IMR-90 (cell line): ENCODE results near the gene C1QTNF1. TPM values are rescaled to one million over a fixed set of nuclear protein-coding genes. Genes with fewer than 3 reads are reported as not detected.

Source experiments
- ATAC-seq: fragments of 200-7000 bp; cut with Tn5 transposase; 2 replicates; pipeline ENCODE4 v1.9.1; 2020; ENCODE audit warnings: low read depth, mild to moderate bottlenecking, moderate library complexity
- BruUV-seq: library from RNA; stranded (reverse); fragments of 400-500 nt; replicated peaks from 2 replicates; lab custom pipeline; 2021; lab: Mats Ljungman, UMichigan
- CTCF ChIA-PET: fragments of 300-600 bp; formaldehyde crosslinking; extraction: SDS; loops from one replicate; lab custom pipeline; 2021; ENCODE audit warnings: antibody characterized with exemption; lab: Yijun Ruan, JAX
- POLR2A ChIA-PET: fragments of 300-600 bp; sonication (Branson Sonifier 250); formaldehyde crosslinking; loops from one replicate; lab custom pipeline; 2022; ENCODE audit warnings: antibody characterized with exemption; ENCODE audit not compliant: unreplicated experiment; lab: Charles Lee
- DNase-seq: peaks from one replicate; pipeline ENCODE4 v3.0.0; 2013
- H2AFZ ChIP-seq: replicated peaks from 2 replicates; pipeline ENCODE3; 2013; ENCODE audit warnings: low read length, mild to moderate bottlenecking; ENCODE audit not compliant: poor library complexity
- H2AK5ac ChIP-seq: 2 replicates; pipeline ENCODE4 v1.6.1; 2013; ENCODE audit warnings: low read depth, low read length, inconsistent platforms
- H2AK9ac ChIP-seq: replicated peaks from 2 replicates; pipeline ENCODE3; 2013; ENCODE audit warnings: mild to moderate bottlenecking, low read depth, low read length, moderate library complexity; ENCODE audit not compliant: poor library complexity
- H2BK120ac ChIP-seq: 2 replicates; pipeline ENCODE4 v1.6.1; 2013; ENCODE audit warnings: low read depth, low read length, inconsistent platforms
- H2BK15ac ChIP-seq: 3 replicates; pipeline ENCODE4 v1.6.1; 2013; ENCODE audit warnings: low read depth, low read length, inconsistent platforms
- H2BK20ac ChIP-seq: 2 replicates; pipeline ENCODE4 v1.6.1; 2013; ENCODE audit warnings: low read depth, mild to moderate bottlenecking, inconsistent platforms, low read length, moderate library complexity
- H2BK5ac ChIP-seq: 2 replicates; pipeline ENCODE4 v1.6.1; 2013; ENCODE audit warnings: mild to moderate bottlenecking, low read depth, low read length, inconsistent platforms; ENCODE audit not compliant: poor library complexity, severe bottlenecking
- H3K14ac ChIP-seq: replicated peaks from 2 replicates; pipeline ENCODE4 v1.6.1; 2013; ENCODE audit warnings: low read depth, low read length, inconsistent platforms
- H3K18ac ChIP-seq: 2 replicates; pipeline ENCODE4 v1.6.1; 2013; ENCODE audit warnings: low read depth, low read length, control low read depth
- H3K23ac ChIP-seq: 2 replicates; pipeline ENCODE4 v1.6.1; 2013; ENCODE audit warnings: low read depth, low read length, inconsistent platforms
- H3K27ac ChIP-seq: 2 replicates; pipeline ENCODE4 v1.5.1; 2013; ENCODE audit warnings: mild to moderate bottlenecking, control low read depth, low read length; ENCODE audit not compliant: insufficient read depth
- H3K27me3 ChIP-seq: 2 replicates; pipeline ENCODE4 v1.6.1; 2013; ENCODE audit warnings: low read length; ENCODE audit not compliant: control insufficient read depth, insufficient read depth
- H3K36me3 ChIP-seq: 2 replicates; pipeline ENCODE4 v1.6.1; 2013; ENCODE audit warnings: low read length, mixed read lengths; ENCODE audit not compliant: control insufficient read depth, insufficient read depth
- H3K4ac ChIP-seq: 2 replicates; pipeline ENCODE4 v1.6.1; 2013; ENCODE audit warnings: low read depth, low read length, inconsistent platforms
- H3K4me1 ChIP-seq: 2 replicates; pipeline ENCODE4 v1.6.1; 2013; ENCODE audit warnings: low read length, mixed read lengths; ENCODE audit not compliant: control insufficient read depth, insufficient read depth
- H3K4me2 ChIP-seq: 2 replicates; pipeline ENCODE4 v1.6.1; 2013; ENCODE audit warnings: low read depth, mild to moderate bottlenecking, control low read depth, low read length, moderate library complexity
- H3K4me3 ChIP-seq: 2 replicates; pipeline ENCODE4 v1.5.1; 2013; ENCODE audit warnings: low read depth, mild to moderate bottlenecking, control low read depth, low read length, moderate library complexity; ENCODE audit not compliant: insufficient read depth
- H3K56ac ChIP-seq: 2 replicates; pipeline ENCODE4 v1.6.1; 2013; ENCODE audit warnings: low read length, inconsistent platforms; ENCODE audit not compliant: insufficient read depth; ENCODE audit errors: extremely low read depth
- H3K79me1 ChIP-seq, 2 experiments: 2 replicates each; pipeline ENCODE4 v1.6.1; 2013; ENCODE audit warnings: low read length in 2 of 2, inconsistent platforms in 1 of 2, low read depth in 1 of 2
- H3K9ac ChIP-seq: 2 replicates; pipeline ENCODE4 v1.6.1; 2013; ENCODE audit warnings: low read depth, low read length, control low read depth
- H3K9me1 ChIP-seq: 2 replicates; pipeline ENCODE4 v1.6.1; 2013; ENCODE audit warnings: low read length, inconsistent platforms; ENCODE audit not compliant: insufficient read depth
- H3K9me3 ChIP-seq: 2 replicates; pipeline ENCODE4 v1.6.1; 2013; ENCODE audit warnings: low read length; ENCODE audit not compliant: control insufficient read depth, insufficient read depth
- H4K20me1 ChIP-seq: 2 replicates; pipeline ENCODE4 v1.6.1; 2013; ENCODE audit warnings: low read length, inconsistent platforms; ENCODE audit not compliant: insufficient read depth
- H4K5ac ChIP-seq: 2 replicates; pipeline ENCODE4 v1.6.1; 2013; ENCODE audit warnings: mild to moderate bottlenecking, low read depth, low read length, control low read depth
- H4K8ac ChIP-seq, 2 experiments: 2 replicates each; pipeline ENCODE4 v1.6.1; 2013; ENCODE audit warnings: low read depth in 2 of 2, low read length in 2 of 2, control low read depth in 1 of 2, inconsistent platforms in 1 of 2
- H4K91ac ChIP-seq: 2 replicates; pipeline ENCODE4 v1.6.1; 2013; ENCODE audit warnings: low read depth, low read length, inconsistent platforms; ENCODE audit not compliant: insufficient read depth
- BHLHE40 ChIP-seq: fragments of 150-350 bp; IDR thresholded peaks from 2 replicates; pipeline ENCODE4 v1.6.1; 2016; ENCODE audit warnings: mild to moderate bottlenecking, low read depth, low read length
- CEBPB ChIP-seq: IDR thresholded peaks from 2 replicates; pipeline ENCODE4 v1.6.1; 2012; ENCODE audit warnings: low read depth, low read length, improper control_type of control experiment
- FOS ChIP-seq: fragments of 150-350 bp; IDR thresholded peaks from 2 replicates; pipeline ENCODE4 v1.6.1; 2016; ENCODE audit warnings: low read depth, low read length
- MAFK ChIP-seq: IDR thresholded peaks from 2 replicates; pipeline ENCODE4 v1.6.1; 2012; ENCODE audit warnings: low read depth, low read length, improper control_type of control experiment
- NFE2L2 ChIP-seq: fragments of 150-350 bp; IDR thresholded peaks from 2 replicates; pipeline ENCODE4 v1.6.1; 2016; ENCODE audit warnings: low read depth, mild to moderate bottlenecking, low read length
- POLR2A ChIP-seq: IDR thresholded peaks from 2 replicates; pipeline ENCODE4 v1.6.1; 2012; ENCODE audit warnings: mild to moderate bottlenecking, low read depth, low read length
- RAD21 ChIP-seq: IDR thresholded peaks from 2 replicates; pipeline ENCODE4 v1.6.1; 2012; ENCODE audit warnings: low read length, improper control_type of control experiment
- SMC3 ChIP-seq: fragments of 150-350 bp; IDR thresholded peaks from 2 replicates; pipeline ENCODE4 v1.6.1; 2016; ENCODE audit warnings: low read depth, mild to moderate bottlenecking, antibody characterized with exemption, low read length, moderate library complexity
- WGBS, 2 experiments: methylation state at CpG; one replicate each; pipeline versions ENCODE4 v1.1.5 to v1.1.7; 2013; ENCODE audit warnings: missing lambda C conversion rate in 2 of 2; ENCODE audit not compliant: insufficient read length in 1 of 2; ENCODE audit errors: extremely low coverage in 2 of 2; 5-methylcytosine and 5-hydroxymethylcytosine counted together
- dilution Hi-C: fragments of 300-500 bp; cut with HindIII; formaldehyde crosslinking; loops from one replicate; pipeline ENCODE4 v1.14.3; 2018; ENCODE audit warnings: low sequenced_read_pairs; ENCODE audit not compliant: unreplicated experiment
- in situ Hi-C: fragments of 300-500 bp; cut with MboI; formaldehyde crosslinking; loops from 3 replicates; pipeline ENCODE4 v1.14.3; 2019; ENCODE audit warnings: low sequenced_read_pairs, inconsistent platforms, mixed read lengths
- intact Hi-C: fragments of 100-400 bp; cut with micrococcal nuclease; formaldehyde crosslinking; loops from 2 replicates; pipeline ENCODE4 v1.10.0; 2022
- polyA plus RNA-seq, 3 experiments: library from polyadenylated mRNA; depleted of rRNA; stranded (reverse); fragments of >200 nt; gene quantifications; 2 replicates each; pipeline ENCODE4 v1.2.3, GENCODE V29; 2012; ENCODE audit warnings: low replicate concordance in 1 of 3
- total RNA-seq: library from RNA; depleted of rRNA; stranded (reverse); fragments of >200 nt; gene quantifications from 2 replicates; pipeline ENCODE4 v1.2.3, GENCODE V29; 2012
- TF ChIP-seq, protein P1 (sequence below): fragments of 150-350 bp; IDR thresholded peaks from 2 replicates; pipeline ENCODE4 v1.6.1; 2017; ENCODE audit warnings: mild to moderate bottlenecking, antibody characterized with exemption, low read length, low read depth
- TF ChIP-seq, protein P2 (sequence below): conservative IDR thresholded peaks from 2 replicates; pipeline ENCODE4 v1.5.1; 2012; ENCODE audit warnings: mild to moderate bottlenecking, low read depth, low read length, improper control_type of control experiment
- TF ChIP-seq, protein P3 (sequence below): fragments of 150-350 bp; IDR thresholded peaks from 2 replicates; pipeline ENCODE4 v1.6.1; 2016; ENCODE audit warnings: low read depth, mild to moderate bottlenecking, low read length, moderate library complexity, borderline replicate concordance

The C1QTNF1 gene
- total and polyA plus RNA-seq, 2 of the 4 experiments (the other 2 are of a cell fraction) = 3.4 to 8.4 TPM

- H3K23ac ChIP-seq = no peak overlapping the region
- H4K91ac ChIP-seq = no peak overlapping the region
- no peak overlapping the region for H3K4me2 ChIP-seq
- H4K8ac ChIP-seq = no peak overlapping the region
- H3K9me1 ChIP-seq = no peaks in the 10 kb centered on the region; the same call in 1 of the 2 replicates
- no peak overlapping the region for H3K14ac ChIP-seq
- ATAC-seq (no peak), DNase-seq (no peak)
- H2BK20ac ChIP-seq = no peak overlapping the region
- no peak overlapping the region for H3K9ac ChIP-seq
- H3K56ac ChIP-seq = no peak overlapping the region
- H4K20me1 ChIP-seq = peaks cover 66% of the 10 kb centered on the region
- no peak overlapping the region for H2BK5ac ChIP-seq
- H4K5ac ChIP-seq = no peak overlapping the region
- H3K79me1 ChIP-seq = peaks cover 31 to 85% of the 10 kb centered on the region in 2 experiments
- WGBS, 2 experiments = 90% methylated on average over 2 of the region's 6 CpGs; no CpG with 5 or more reads in 1 of the 2 experiments
- peaks cover 57% of the 10 kb centered on the region for H3K36me3 ChIP-seq
- H2BK120ac ChIP-seq = no peak overlapping the region
- no peaks in the 10 kb centered on the region for H3K9me3 ChIP-seq
- ChIA-PET POLR2A (no interaction called here), CTCF (no interaction called here)
- no peaks in the 10 kb centered on the region for H3K4me1 ChIP-seq
- H3K18ac ChIP-seq = no peak overlapping the region
- no peak for TF ChIP-seq BHLHE40
- no peak for TF ChIP-seq RAD21
- TF ChIP-seq NFE2L2 = no peak
- no peak for TF ChIP-seq CEBPB
- TF ChIP-seq, protein P1, sequence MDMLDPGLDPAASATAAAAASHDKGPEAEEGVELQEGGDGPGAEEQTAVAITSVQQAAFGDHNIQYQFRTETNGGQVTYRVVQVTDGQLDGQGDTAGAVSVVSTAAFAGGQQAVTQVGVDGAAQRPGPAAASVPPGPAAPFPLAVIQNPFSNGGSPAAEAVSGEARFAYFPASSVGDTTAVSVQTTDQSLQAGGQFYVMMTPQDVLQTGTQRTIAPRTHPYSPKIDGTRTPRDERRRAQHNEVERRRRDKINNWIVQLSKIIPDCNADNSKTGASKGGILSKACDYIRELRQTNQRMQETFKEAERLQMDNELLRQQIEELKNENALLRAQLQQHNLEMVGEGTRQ = no peak
- TF ChIP-seq MAFK = no peak
- TF ChIP-seq SMC3 = no peak
- TF ChIP-seq FOS = no peak
- no peak for TF ChIP-seq POLR2A
- TF ChIP-seq, protein P2, sequence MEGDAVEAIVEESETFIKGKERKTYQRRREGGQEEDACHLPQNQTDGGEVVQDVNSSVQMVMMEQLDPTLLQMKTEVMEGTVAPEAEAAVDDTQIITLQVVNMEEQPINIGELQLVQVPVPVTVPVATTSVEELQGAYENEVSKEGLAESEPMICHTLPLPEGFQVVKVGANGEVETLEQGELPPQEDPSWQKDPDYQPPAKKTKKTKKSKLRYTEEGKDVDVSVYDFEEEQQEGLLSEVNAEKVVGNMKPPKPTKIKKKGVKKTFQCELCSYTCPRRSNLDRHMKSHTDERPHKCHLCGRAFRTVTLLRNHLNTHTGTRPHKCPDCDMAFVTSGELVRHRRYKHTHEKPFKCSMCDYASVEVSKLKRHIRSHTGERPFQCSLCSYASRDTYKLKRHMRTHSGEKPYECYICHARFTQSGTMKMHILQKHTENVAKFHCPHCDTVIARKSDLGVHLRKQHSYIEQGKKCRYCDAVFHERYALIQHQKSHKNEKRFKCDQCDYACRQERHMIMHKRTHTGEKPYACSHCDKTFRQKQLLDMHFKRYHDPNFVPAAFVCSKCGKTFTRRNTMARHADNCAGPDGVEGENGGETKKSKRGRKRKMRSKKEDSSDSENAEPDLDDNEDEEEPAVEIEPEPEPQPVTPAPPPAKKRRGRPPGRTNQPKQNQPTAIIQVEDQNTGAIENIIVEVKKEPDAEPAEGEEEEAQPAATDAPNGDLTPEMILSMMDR = no peak
- TF ChIP-seq, protein P3, sequence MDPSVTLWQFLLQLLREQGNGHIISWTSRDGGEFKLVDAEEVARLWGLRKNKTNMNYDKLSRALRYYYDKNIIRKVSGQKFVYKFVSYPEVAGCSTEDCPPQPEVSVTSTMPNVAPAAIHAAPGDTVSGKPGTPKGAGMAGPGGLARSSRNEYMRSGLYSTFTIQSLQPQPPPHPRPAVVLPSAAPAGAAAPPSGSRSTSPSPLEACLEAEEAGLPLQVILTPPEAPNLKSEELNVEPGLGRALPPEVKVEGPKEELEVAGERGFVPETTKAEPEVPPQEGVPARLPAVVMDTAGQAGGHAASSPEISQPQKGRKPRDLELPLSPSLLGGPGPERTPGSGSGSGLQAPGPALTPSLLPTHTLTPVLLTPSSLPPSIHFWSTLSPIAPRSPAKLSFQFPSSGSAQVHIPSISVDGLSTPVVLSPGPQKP = no peak
- dilution Hi-C loops = no loop called here
- no TSS peak for BruUV-seq
- no peak overlapping the region for H3K4me3 ChIP-seq
- in situ Hi-C loops = no loop called here
- intact Hi-C loops = no loop called here
- H3K4ac ChIP-seq = no peak overlapping the region
- H3K27ac ChIP-seq = no peak overlapping the region
- no peak overlapping the region for H2AK9ac ChIP-seq
- H2AFZ ChIP-seq = no peak overlapping the region
- no peak overlapping the region for H2AK5ac ChIP-seq
- no peak overlapping the region for H2BK15ac ChIP-seq
- H3K27me3 ChIP-seq = no peaks in the 10 kb centered on the region
These were observed 26.1 kb upstream of the C1QTNF1 start for GRCh38 chr17:78997881-78998280.
